Measurements from ENCODE around the gene ANKH.

Gene ANKH

DNA sequence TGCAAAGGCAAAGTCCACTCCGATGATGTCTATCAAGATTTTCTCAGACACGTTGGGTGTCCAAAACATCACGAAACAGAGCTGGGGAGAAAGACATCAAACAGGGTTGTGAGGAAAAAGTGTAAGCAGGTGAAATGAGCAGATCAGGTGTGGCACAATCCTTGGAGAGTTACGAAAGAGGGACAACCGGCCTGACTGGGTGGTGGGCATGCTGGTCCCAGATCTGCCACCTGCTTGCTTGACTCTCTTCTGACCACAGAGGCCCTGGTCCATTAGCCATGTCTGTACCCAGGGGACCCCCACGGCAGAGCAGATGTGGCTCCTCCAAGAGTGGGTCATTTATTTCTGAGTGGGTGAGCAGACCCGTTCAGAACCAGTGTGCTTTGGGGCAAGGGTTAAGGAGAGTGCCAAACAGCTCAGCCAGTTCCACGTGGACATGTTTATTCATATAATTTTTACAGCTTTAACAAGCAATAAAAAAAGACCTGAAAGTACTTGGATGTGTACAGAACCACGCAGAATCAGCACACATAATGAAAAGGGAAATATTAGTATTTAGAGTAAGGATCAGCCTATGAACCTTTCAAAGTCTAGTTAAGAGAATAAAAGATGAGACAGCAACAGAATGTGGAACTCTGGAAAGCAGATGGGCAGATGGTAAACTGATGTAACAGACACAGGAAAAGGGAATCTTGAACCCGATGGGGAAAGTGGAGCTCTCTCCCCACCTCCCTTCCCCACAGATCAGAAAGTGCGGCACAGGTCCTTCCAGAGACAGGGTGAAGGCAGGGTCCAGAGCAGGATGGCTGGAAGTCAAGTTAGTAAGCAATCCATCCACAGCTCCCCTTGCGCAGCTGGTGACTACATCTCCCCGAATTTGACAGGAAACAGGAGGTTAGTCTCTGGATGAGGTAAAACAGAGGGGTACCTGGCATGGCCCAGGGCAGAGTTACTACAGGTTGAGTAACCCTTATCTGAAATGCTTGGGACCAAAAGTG is 154.5 kb downstream of the ANKH start:
- Histone ChIP-seq H3K4me3 (ENCODE audit: low read depth in 1 of 2, low read length in 2 of 2) (no peak overlapping the region), H3K36me3 (ENCODE audit: insufficient read depth, low read length) (peaks cover 68% of the 10 kb centered on the region), H3K4me1 (ENCODE audit: insufficient read depth, low read length) (no peaks in the 10 kb centered on the region), H3K9me3 (ENCODE audit: insufficient read depth, low read length, severe bottlenecking) (no peaks in the 10 kb centered on the region), H3K27ac (ENCODE audit: low read length) (no peak overlapping the region), H3K27me3 (ENCODE audit: insufficient read depth, low read length, poor library complexity) (no peaks in the 10 kb centered on the region), H4K20me1 (ENCODE audit: insufficient read depth, low read length) (peaks cover 5% of the 10 kb centered on the region; the same call in 1 of the 2 replicates), H3K4me2 (ENCODE audit: insufficient read depth, low read length) (no peak overlapping the region), H3K79me2 (ENCODE audit: insufficient read depth, low read length) (no peaks in the 10 kb centered on the region), H3K9ac (ENCODE audit: low read depth, low read length) (no peak overlapping the region), H2AFZ (ENCODE audit: low read depth, low read length) (no peak overlapping the region)
- no peak for ATAC-seq (ENCODE audit: insufficient read depth, low read depth)
- TF ChIP-seq, protein P1, sequence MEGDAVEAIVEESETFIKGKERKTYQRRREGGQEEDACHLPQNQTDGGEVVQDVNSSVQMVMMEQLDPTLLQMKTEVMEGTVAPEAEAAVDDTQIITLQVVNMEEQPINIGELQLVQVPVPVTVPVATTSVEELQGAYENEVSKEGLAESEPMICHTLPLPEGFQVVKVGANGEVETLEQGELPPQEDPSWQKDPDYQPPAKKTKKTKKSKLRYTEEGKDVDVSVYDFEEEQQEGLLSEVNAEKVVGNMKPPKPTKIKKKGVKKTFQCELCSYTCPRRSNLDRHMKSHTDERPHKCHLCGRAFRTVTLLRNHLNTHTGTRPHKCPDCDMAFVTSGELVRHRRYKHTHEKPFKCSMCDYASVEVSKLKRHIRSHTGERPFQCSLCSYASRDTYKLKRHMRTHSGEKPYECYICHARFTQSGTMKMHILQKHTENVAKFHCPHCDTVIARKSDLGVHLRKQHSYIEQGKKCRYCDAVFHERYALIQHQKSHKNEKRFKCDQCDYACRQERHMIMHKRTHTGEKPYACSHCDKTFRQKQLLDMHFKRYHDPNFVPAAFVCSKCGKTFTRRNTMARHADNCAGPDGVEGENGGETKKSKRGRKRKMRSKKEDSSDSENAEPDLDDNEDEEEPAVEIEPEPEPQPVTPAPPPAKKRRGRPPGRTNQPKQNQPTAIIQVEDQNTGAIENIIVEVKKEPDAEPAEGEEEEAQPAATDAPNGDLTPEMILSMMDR (IDR thresholded peaks at IDR 0.05; ENCODE audit: borderline replicate concordance, extremely low read depth, low read length, poor library complexity, severe bottlenecking), result no peak
- TF ChIP-seq EZH2 (IDR thresholded peaks at IDR 0.05; ENCODE audit: borderline replicate concordance, low read depth, low read length, severe bottlenecking), result no peak
- no peak for DNase-seq

DNA sequence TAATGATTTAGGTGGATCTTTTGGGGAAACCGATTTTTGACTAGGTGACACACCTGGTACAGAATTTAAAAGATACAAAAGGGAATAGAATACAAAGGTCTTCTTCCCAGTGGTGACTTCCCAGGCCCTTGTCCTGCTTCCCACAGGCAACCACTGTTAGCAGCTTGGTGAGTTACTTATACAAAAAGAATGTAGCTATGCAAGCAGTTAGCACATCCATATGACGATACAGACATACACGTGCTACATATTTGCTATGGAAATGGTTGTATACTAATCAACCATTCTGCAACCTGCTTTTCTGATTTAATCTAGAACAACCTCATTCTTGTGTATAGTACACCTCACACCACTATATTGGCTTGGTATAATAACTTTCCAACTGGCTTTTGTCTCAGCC is 156.1 kb downstream of the ANKH start:
- H3K9ac ChIP-seq (ENCODE audit: low read depth, low read length), result no peak overlapping the region
- peaks cover 9% of the 10 kb centered on the region; the same call in 1 of the 2 replicates for H4K20me1 ChIP-seq (ENCODE audit: insufficient read depth, low read length)
- no peaks in the 10 kb centered on the region for H3K9me3 ChIP-seq (ENCODE audit: insufficient read depth, low read length, severe bottlenecking)
- no peak overlapping the region for H3K4me3 ChIP-seq (ENCODE audit: low read depth in 1 of 2, low read length in 2 of 2)
- no peak overlapping the region for H3K27ac ChIP-seq (ENCODE audit: low read length)
- DNase-seq (no peak), ATAC-seq (ENCODE audit: insufficient read depth, low read depth) (no peak)
- H3K4me1 ChIP-seq (ENCODE audit: insufficient read depth, low read length), result no peaks in the 10 kb centered on the region
- TF ChIP-seq, protein P1 (IDR thresholded peaks at IDR 0.05; ENCODE audit: borderline replicate concordance, extremely low read depth, low read length, poor library complexity, severe bottlenecking), result no peak
- H3K36me3 ChIP-seq (ENCODE audit: insufficient read depth, low read length), result peaks cover 79% of the 10 kb centered on the region
- H2AFZ ChIP-seq (ENCODE audit: low read depth, low read length), result no peak overlapping the region
- H3K79me2 ChIP-seq (ENCODE audit: insufficient read depth, low read length), result no peaks in the 10 kb centered on the region
- no peak overlapping the region for H3K4me2 ChIP-seq (ENCODE audit: insufficient read depth, low read length)
- no peaks in the 10 kb centered on the region for H3K27me3 ChIP-seq (ENCODE audit: insufficient read depth, low read length, poor library complexity)

DNA sequence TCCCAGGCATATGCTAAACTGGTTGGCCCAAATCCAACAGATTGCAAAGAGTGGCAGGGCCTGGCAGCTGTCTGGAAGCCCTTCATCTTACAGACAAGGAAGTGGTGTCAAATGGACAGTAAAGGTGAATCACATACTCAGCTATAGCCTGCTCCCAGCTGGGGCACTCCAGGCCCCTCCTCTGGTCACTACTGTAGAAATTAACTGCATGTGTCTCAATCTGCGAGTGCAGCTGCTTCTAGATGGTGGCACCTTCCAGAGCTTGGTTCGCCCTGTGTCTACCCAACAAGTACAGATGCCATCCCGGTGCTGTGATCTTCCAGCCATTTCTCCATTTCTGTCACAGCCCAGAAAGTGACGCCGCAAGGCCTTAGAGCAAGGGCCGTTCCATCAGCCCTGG is 156.9 kb downstream of the ANKH start:
- DNase-seq (no peak), ATAC-seq (ENCODE audit: insufficient read depth, low read depth) (no peak)
- no peak overlapping the region for H3K4me3 ChIP-seq (ENCODE audit: low read depth in 1 of 2, low read length in 2 of 2)
- no peaks in the 10 kb centered on the region for H3K27me3 ChIP-seq (ENCODE audit: insufficient read depth, low read length, poor library complexity)
- no peak overlapping the region for H3K27ac ChIP-seq (ENCODE audit: low read length)
- H3K36me3 ChIP-seq (ENCODE audit: insufficient read depth, low read length), result peaks cover 82% of the 10 kb centered on the region
- no peak overlapping the region for H3K9ac ChIP-seq (ENCODE audit: low read depth, low read length)
- no peaks in the 10 kb centered on the region for H3K4me1 ChIP-seq (ENCODE audit: insufficient read depth, low read length)
- no peaks in the 10 kb centered on the region for H3K79me2 ChIP-seq (ENCODE audit: insufficient read depth, low read length)
- no peak overlapping the region for H3K4me2 ChIP-seq (ENCODE audit: insufficient read depth, low read length)
- no peaks in the 10 kb centered on the region for H3K9me3 ChIP-seq (ENCODE audit: insufficient read depth, low read length, severe bottlenecking)
- peaks cover 9% of the 10 kb centered on the region; the same call in 1 of the 2 replicates for H4K20me1 ChIP-seq (ENCODE audit: insufficient read depth, low read length)
- TF ChIP-seq, protein P1 (IDR thresholded peaks at IDR 0.05; ENCODE audit: borderline replicate concordance, extremely low read depth, low read length, poor library complexity, severe bottlenecking), result no peak
- TF ChIP-seq EZH2 (IDR thresholded peaks at IDR 0.05; ENCODE audit: borderline replicate concordance, low read depth, low read length, severe bottlenecking), result no peak
- no peak overlapping the region for H2AFZ ChIP-seq (ENCODE audit: low read depth, low read length)

Data from DND-41 (cell line).